KMS-11 (cell line): ENCODE measurements around the gene CNDP2.
A peak's percentile ranks its signal among the peaks of the same experiment; 100 is the strongest.

ENCODE experiments used
- H2AFZ ChIP-seq: fragments of 200-600 bp; sonication (generic); 2 replicates; pipeline ENCODE4 v1.6.1; 2016; ENCODE audit warnings: antibody characterized with exemption, mixed run types, low read depth
- H3K27ac ChIP-seq: fragments of 200-600 bp; sonication (generic); 2 replicates; pipeline ENCODE4 v1.6.1; 2016; ENCODE audit warnings: mild to moderate bottlenecking, mixed run types
- H3K27me3 ChIP-seq: fragments of 200-600 bp; sonication (generic); 2 replicates; pipeline ENCODE4 v1.6.1; 2017; ENCODE audit warnings: mild to moderate bottlenecking, low read depth, mixed run types, moderate library complexity; ENCODE audit not compliant: insufficient read depth
- H3K36me3 ChIP-seq: fragments of 200-600 bp; sonication (generic); 2 replicates; pipeline ENCODE4 v1.6.1; 2017; ENCODE audit warnings: mild to moderate bottlenecking, mixed run types; ENCODE audit not compliant: insufficient read depth
- H3K4me1 ChIP-seq: fragments of 200-600 bp; sonication (generic); 2 replicates; pipeline ENCODE4 v1.6.1; 2016; ENCODE audit warnings: mild to moderate bottlenecking, low read depth, mixed run types; ENCODE audit not compliant: poor library complexity, severe bottlenecking
- H3K4me2 ChIP-seq: fragments of 200-600 bp; sonication (generic); 2 replicates; pipeline ENCODE4 v1.7.0; 2016; ENCODE audit warnings: mild to moderate bottlenecking, mixed run types
- H3K4me3 ChIP-seq: fragments of 200-600 bp; sonication (generic); IDR thresholded peaks from 2 replicates; pipeline ENCODE4 v1.6.1; 2017; ENCODE audit warnings: low read depth, low read length, mixed read lengths; ENCODE audit not compliant: insufficient read depth
- H3K79me2 ChIP-seq: fragments of 200-600 bp; sonication (generic); 2 replicates; pipeline ENCODE4 v1.6.1; 2016; ENCODE audit warnings: low read depth, mixed run types; ENCODE audit not compliant: insufficient read depth
- H3K9ac ChIP-seq: fragments of 200-600 bp; sonication (generic); 2 replicates; pipeline ENCODE4 v1.6.1; 2016; ENCODE audit warnings: mild to moderate bottlenecking, mixed run types
- H4K20me1 ChIP-seq: fragments of 200-600 bp; sonication (generic); 2 replicates; pipeline ENCODE4 v1.6.1; 2016; ENCODE audit warnings: mild to moderate bottlenecking, mixed run types; ENCODE audit not compliant: insufficient read depth
- TF ChIP-seq, protein P1 (sequence below): fragments of 200-600 bp; sonication (generic); conservative IDR thresholded peaks from 2 replicates; pipeline ENCODE4 v1.6.1; 2017; ENCODE audit warnings: low read depth, mild to moderate bottlenecking, antibody characterized with exemption, low read length, moderate library complexity, mixed read lengths

CNDP2 gene

DNA sequence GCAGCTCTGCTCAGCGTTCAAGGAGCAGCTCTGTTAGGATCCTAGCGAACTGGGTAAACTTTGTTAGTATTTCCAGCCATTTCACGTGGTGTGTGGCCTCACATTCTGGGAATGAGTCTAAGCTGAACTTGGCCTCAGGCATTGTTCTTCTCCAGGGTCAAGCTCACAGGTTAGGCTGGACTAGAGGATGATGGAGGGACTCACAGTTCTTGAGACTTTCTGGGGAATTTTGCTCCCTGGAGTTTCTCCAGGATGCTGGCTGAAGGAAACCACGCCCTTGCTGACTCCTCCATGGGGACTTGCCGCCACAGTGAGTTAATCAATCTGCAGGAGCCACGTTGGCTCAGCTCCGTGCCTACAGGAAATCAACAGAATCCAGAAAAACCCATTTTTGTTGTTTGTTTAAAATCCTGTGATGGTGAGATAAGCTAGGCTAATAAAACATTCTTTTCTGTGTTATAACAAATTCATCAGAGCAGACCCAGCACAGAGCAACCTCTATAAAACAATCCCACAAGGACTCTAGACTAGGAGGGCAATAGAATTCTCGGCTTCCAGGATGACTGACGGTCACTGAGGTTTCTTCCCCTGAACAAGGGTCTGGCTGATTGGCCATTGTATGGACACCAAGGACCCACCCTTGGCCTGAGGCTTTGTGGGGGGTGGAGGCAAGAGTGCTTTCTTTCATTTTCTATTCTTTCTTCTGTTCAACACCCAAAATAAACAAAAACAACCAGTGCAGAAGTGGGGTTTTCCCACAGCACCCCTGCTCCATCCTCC is 50.8 kb downstream of the CNDP2 start:
- Histone ChIP-seq H3K4me1 (peaks cover 53% of the 10 kb centered on the region), H2AFZ (no peak overlapping the region), H3K36me3 (no peaks in the 10 kb centered on the region), H3K27me3 (no peaks in the 10 kb centered on the region), H4K20me1 (no peaks in the 10 kb centered on the region), H3K79me2 (no peaks in the 10 kb centered on the region), H3K9ac (no peak overlapping the region), H3K4me3 (no peak overlapping the region), H3K4me2 (peak overlapping the region; percentile 26), H3K27ac (no peak overlapping the region)
- TF ChIP-seq, protein P1, sequence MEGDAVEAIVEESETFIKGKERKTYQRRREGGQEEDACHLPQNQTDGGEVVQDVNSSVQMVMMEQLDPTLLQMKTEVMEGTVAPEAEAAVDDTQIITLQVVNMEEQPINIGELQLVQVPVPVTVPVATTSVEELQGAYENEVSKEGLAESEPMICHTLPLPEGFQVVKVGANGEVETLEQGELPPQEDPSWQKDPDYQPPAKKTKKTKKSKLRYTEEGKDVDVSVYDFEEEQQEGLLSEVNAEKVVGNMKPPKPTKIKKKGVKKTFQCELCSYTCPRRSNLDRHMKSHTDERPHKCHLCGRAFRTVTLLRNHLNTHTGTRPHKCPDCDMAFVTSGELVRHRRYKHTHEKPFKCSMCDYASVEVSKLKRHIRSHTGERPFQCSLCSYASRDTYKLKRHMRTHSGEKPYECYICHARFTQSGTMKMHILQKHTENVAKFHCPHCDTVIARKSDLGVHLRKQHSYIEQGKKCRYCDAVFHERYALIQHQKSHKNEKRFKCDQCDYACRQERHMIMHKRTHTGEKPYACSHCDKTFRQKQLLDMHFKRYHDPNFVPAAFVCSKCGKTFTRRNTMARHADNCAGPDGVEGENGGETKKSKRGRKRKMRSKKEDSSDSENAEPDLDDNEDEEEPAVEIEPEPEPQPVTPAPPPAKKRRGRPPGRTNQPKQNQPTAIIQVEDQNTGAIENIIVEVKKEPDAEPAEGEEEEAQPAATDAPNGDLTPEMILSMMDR = no peak

GRCh38 chr18:74547860-74548259 is 51.7 kb downstream of the CNDP2 start:
- TF ChIP-seq, protein P1 = no peak
- no peaks in the 10 kb centered on the region for H3K79me2 ChIP-seq
- no peak overlapping the region for H3K9ac ChIP-seq
- H3K4me1 ChIP-seq = peaks cover 49% of the 10 kb centered on the region
- no peak overlapping the region for H3K27ac ChIP-seq
- no peaks in the 10 kb centered on the region for H3K36me3 ChIP-seq
- H4K20me1 ChIP-seq = no peaks in the 10 kb centered on the region
- H2AFZ ChIP-seq = no peak overlapping the region
- no peaks in the 10 kb centered on the region for H3K27me3 ChIP-seq
- H3K4me2 ChIP-seq = no peak overlapping the region
- no peak overlapping the region for H3K4me3 ChIP-seq

- H3K27me3 ChIP-seq = no peaks in the 10 kb centered on the region
- no peaks in the 10 kb centered on the region for H3K79me2 ChIP-seq
- TF ChIP-seq, protein P1 = no peak
Observed at GRCh38 chr18:74549591-74550104, 53.5 kb downstream of the CNDP2 start.

GRCh38 chr18:74550886-74551285 is 54.7 kb downstream of the CNDP2 start:
- peaks cover 26% of the 10 kb centered on the region for H3K4me1 ChIP-seq
- H4K20me1 ChIP-seq = no peaks in the 10 kb centered on the region
- no peak overlapping the region for H2AFZ ChIP-seq
- H3K9ac ChIP-seq = no peak overlapping the region
- H3K4me2 ChIP-seq = no peak overlapping the region
- no peaks in the 10 kb centered on the region for H3K79me2 ChIP-seq
- no peak overlapping the region for H3K27ac ChIP-seq
- no peaks in the 10 kb centered on the region for H3K27me3 ChIP-seq
- no peaks in the 10 kb centered on the region for H3K36me3 ChIP-seq
- no peak overlapping the region for H3K4me3 ChIP-seq
- TF ChIP-seq, protein P1 = no peak

More at GRCh38 chr18:74549591-74550104, 53.5 kb downstream of the CNDP2 start:
- Histone ChIP-seq H3K36me3 (no peaks in the 10 kb centered on the region), H2AFZ (no peak overlapping the region), H3K9ac (no peak overlapping the region), H3K4me2 (no peak overlapping the region), H3K4me1 (peaks cover 31% of the 10 kb centered on the region), H3K27ac (no peak overlapping the region), H3K4me3 (no peak overlapping the region), H4K20me1 (no peaks in the 10 kb centered on the region)
